Measurements from ENCODE around the gene SCPEP1.

DNA sequence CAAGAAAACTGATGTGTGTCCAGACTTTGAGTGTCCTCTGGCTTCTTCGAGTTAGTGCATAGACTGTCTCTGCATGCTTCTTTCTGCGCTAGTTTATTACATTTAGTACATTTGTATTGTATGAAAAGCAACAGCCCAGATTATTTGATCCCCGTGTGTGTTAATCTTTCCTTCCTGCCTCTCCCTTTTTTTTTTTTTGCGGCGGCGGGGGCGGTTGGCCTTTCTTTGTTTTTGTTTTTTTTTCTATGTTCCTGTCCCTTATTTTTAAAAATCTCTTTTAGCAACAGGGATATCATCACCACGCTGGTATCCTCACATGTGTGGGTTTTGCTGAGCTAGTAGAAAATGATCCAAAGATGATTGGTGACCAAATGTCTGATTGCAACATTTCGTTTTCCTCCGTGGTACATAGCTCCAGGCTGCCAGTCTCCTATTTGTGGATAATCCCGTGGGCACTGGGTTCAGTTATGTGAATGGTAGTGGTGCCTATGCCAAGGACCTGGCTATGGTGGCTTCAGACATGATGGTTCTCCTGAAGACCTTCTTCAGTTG, 9.4 kb downstream of the SCPEP1 start:
- no peak for TF ChIP-seq ZNF274 (IDR thresholded peaks at IDR 0.05; ENCODE audit: low read depth, low read length)
- TF ChIP-seq YY1 (IDR thresholded peaks at IDR 0.05; ENCODE audit: insufficient read depth, insufficient read length) = no peak
- TF ChIP-seq SUZ12 (IDR thresholded peaks at IDR 0.05; ENCODE audit: extremely low read depth, insufficient read depth, insufficient read length) = no peak

Data from NT2/D1 (cell line).